A549 (cell line): Measurements from ENCODE around the gene ATOH7.

Source experiments
- TF ChIP-seq, protein P1 (sequence below): fragments of 200-600 bp; sonication (generic); IDR thresholded peaks from 2 replicates; pipeline ENCODE4 v1.6.1; 2016; ENCODE audit warnings: antibody characterized with exemption, mild to moderate bottlenecking, moderate library complexity
- TF ChIP-seq, protein P2 (sequence below): fragments of >200 bp; sonication (Bioruptor Twin); formaldehyde crosslinking; IDR thresholded peaks from 3 replicates; pipeline ENCODE4 v1.5.1; 2016

DNA sequence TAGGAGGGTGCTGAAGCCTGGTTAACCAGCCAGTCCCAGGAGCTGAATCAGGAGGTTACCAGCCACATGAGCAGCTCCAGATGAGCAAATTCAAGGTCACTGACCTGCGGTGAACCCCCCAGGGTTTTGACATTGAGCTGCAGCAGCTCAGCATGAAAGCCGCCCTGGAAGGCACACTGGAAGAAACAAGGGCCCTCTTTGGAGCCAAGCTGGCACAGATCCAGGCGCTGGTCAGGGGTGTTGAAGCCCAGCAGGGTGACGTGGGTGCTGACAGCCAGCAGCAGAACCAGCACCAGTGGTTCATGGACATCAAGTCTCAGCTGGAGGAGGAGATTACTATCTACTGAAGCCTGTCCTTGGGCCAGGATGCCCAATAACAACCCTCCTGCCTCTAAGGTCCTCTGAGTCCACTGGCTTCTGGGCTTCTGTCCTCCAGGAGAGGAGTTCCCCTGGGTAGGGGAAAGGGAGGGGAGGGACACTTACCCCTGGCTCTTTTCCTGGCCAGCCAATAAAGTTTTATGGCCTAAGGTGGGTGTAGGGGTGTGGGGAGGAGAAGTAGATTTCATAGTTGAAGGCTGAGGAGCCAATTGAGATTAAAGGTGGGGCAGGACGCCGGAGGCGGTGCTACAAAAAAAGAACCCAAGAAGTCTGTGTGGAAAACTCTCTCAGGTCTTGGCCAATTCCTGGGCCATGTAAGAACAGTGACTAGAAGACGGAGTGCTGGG lies 29.4 kb upstream of the ATOH7 start:
- TF ChIP-seq, protein P1, sequence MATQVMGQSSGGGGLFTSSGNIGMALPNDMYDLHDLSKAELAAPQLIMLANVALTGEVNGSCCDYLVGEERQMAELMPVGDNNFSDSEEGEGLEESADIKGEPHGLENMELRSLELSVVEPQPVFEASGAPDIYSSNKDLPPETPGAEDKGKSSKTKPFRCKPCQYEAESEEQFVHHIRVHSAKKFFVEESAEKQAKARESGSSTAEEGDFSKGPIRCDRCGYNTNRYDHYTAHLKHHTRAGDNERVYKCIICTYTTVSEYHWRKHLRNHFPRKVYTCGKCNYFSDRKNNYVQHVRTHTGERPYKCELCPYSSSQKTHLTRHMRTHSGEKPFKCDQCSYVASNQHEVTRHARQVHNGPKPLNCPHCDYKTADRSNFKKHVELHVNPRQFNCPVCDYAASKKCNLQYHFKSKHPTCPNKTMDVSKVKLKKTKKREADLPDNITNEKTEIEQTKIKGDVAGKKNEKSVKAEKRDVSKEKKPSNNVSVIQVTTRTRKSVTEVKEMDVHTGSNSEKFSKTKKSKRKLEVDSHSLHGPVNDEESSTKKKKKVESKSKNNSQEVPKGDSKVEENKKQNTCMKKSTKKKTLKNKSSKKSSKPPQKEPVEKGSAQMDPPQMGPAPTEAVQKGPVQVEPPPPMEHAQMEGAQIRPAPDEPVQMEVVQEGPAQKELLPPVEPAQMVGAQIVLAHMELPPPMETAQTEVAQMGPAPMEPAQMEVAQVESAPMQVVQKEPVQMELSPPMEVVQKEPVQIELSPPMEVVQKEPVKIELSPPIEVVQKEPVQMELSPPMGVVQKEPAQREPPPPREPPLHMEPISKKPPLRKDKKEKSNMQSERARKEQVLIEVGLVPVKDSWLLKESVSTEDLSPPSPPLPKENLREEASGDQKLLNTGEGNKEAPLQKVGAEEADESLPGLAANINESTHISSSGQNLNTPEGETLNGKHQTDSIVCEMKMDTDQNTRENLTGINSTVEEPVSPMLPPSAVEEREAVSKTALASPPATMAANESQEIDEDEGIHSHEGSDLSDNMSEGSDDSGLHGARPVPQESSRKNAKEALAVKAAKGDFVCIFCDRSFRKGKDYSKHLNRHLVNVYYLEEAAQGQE, result no peak
- TF ChIP-seq, protein P2, sequence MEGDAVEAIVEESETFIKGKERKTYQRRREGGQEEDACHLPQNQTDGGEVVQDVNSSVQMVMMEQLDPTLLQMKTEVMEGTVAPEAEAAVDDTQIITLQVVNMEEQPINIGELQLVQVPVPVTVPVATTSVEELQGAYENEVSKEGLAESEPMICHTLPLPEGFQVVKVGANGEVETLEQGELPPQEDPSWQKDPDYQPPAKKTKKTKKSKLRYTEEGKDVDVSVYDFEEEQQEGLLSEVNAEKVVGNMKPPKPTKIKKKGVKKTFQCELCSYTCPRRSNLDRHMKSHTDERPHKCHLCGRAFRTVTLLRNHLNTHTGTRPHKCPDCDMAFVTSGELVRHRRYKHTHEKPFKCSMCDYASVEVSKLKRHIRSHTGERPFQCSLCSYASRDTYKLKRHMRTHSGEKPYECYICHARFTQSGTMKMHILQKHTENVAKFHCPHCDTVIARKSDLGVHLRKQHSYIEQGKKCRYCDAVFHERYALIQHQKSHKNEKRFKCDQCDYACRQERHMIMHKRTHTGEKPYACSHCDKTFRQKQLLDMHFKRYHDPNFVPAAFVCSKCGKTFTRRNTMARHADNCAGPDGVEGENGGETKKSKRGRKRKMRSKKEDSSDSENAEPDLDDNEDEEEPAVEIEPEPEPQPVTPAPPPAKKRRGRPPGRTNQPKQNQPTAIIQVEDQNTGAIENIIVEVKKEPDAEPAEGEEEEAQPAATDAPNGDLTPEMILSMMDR, result no peak
